Nucleus accumbens (tissue), 56 donors: Measurements from ENCODE around the gene ADAMTS15.

Source experiments
- DNase-seq, 56 donors: peaks; one replicate each; lab custom pipeline; 2025; lab: John Stamatoyannopoulos, UW

The ADAMTS15 gene

DNA sequence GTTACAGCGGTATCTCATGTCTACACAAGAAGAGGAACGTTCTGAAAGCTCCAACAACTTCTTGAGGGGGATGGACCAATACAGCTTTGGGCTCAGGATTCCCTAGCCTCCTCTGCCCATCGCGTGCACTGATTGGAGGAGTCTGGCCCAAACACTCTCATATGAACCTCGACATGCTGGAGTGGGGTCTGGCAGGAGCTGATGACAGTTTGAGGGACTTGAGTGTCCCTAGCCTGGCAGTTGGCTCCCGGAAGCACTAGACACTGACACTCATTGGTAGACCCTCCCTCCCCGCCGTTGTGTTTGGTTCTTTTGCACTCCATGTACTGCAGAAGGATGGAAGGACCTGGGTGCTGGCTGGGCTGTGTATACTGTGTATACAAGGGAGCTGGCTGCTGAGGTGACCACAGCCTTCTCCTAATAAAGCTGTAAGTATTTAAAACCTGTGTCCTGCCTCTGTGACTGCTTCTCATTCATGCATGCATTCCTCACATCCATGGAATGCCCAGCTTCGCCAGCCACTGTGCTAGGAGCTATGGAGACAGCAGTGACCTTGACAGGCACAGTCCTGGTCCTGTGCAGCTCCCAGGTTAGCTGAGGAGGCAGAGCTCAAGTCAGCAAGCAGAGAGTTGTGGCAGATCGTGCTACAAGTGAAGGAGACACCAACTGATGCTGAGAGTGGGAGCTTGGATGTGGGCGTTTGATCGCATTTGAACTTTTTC, 27.9 kb downstream of the ADAMTS15 start:
- DNase-seq = peak in 15 of 56 donors; percentile 7 to 61 (median 28)

DNA sequence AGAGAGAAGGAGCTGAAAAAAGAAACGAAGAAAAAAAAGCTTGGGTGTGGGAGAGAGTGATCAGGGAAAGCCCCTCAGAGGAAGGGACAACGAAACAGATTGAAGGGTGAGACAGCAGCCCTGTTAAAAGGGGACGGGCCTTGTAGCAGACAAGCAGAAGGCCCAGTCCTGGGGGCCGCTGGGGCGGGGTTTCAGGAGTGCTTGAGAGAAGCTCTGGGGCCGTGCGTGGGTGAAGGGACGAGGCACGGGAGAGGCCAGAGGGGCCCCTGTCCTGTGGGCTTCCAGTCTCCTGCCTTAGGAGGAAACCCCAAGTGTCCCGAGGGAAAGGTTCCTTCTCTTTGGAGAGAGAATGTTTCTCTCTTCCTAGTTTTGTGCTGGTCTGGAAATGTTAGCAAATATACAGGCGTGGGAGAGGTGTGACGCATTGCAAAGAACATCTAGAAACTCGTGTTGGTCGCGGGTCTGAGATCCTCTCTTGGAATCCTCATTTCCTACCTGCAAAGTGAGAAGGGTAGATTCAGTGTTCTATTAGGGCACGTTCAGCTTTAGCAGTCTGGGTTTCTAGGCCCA, 28.6 kb downstream of the ADAMTS15 start:
- no peak for DNase-seq

DNA sequence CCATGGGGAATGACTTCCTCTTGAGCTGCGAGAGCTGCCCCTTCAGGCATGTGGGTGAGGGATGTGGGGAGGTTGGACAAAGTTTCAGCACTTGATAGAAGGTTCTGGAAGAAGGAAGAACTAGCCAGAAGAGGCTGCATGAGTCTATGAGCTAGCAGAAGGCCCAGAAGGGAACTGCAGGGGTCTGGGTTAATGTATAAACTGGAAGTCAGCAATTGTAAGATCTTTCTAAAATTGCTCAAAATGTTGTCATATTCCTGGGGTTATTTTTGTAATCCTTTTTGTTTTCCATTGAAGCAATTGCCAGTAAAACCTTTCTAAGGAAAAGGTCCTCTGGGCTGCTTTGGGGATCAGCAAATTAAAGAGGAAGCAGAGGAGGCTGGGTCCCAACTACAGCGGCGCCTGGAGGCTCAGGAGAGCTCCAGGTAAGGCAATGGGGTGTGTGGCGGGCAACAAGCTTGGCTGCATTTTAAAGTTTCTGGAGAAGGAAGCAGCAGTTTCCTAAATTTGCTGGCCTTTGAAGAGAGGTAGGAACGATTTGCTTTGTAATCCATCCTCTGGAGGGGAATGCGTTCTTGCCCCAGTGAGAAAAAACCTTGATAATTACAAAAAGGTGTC, 29.2 kb downstream of the ADAMTS15 start:
- no peak for DNase-seq

DNA sequence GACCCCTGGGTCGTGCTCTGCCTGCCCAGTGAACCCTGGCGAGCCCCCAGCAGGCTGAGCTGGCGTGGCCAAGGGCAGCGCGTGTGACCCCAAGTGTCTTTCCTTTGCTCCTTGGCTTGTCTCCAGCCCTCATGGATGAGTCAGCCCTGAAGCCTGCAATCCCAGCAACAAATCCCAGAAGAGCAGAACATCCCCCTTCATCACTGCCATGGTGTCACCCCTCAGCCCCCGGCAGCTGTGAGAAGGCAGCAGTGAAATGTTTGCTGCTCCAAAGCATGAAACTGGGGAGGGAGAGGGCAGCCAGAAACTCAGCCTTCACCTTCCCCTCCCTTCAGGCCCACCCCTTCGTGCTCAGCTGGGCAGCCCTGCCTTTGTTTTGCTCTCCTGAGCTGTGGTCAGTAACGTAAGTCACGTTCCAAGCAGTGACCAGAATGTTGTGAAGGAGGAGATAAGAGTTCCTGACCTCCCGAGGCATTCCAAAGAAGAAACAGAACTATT, 29.8 kb downstream of the ADAMTS15 start:
- DNase-seq = peak in 2 of 56 donors; percentile 7 to 51

DNA sequence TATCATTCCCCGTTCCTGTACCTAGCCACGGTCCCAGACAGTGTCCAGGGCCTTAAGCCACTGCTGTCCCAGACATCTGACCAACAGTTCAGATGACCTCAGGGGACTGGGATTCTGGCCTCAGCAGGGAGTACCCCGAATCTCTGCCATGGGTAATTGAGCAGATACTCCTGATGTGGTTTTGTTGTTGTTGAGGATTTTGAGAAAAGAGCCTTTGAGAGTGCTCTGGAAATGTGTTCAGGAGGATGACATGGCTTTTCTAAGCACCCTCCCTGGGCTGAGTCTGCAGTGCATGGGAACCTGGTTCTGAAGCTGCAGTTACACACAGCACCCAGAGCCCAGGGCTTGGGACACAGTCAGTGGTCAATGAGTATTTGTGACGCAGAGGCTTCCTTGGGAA, 30.4 kb downstream of the ADAMTS15 start:
- DNase-seq = no peak

DNA sequence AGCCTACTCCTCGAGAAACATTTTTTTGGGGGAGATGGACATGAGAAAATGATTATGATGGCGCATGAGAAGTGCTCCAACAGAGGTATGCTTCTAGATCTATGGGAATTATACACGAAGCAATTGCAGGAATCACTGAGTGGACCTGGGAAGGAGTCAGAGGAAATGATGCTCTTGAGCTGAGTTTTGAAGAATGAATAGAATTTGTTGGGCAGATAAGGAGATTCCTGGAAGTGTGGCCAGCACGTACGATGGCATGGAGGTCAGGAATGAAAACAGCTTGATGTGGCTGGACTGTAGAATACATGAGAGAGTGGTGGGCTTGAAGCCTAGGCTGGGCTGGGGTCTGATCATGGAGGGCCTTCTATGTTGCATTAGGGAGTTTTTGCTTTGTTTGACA, 31.7 kb downstream of the ADAMTS15 start:
- DNase-seq = no peak

DNA sequence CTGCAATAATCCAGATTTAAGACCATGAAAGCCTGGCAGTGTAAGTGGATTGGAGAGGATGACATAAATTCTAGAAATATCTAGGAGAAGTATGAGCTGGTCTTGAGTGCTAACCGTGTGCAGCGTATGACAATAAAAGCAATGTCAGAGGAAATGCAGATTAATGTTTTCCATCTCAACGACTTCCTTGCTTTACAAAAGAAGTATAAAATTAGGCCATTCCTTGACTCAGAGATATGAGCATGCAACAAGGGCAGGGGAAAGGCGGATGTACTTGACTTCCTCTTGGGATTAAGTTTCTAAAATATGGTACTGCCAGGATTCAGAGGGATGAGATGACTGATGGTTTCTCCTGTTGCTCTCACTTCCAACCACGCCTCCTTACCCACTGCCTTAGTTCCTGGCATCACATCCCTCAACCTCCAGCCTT, 32.3 kb downstream of the ADAMTS15 start:
- DNase-seq = no peak

DNA sequence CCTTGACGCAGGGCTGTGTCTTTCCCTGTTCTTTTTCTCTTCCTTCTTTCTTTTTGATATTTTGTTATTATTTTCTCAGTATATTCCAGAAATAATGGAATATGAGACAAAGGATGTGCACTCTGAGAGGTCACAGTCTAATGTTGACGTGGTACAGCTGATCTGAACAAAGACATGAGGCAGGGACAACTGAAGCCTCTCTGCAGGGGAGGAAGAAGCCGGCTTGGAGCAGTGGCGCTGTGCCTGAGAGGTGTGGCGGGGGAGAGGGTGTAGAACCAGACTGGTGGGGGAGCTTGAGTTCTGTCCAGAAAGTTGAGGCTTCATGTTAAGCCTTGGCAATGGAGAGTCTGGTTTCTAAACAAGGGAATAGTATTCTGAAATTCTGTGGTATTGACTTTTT, 34.7 kb downstream of the ADAMTS15 start:
- no peak for DNase-seq

DNA sequence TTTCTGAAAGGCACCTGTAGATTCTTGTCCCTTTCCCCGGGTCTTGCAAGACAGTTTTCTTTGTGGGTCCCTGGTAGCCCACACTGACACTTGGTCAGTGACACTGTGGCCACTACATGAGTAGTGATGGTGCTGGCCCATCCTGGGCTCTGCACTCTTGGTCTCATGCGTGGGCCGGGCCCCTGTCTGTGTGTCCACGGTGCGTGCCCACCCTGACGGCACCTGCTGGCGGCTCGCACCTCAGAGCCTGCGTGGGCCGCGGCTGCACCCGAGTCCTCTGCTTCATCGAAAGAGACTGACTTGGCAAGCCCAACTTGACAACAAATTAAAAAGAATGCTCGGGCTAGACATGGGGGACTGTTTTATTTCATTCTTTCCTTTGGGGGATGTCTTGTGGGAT, 37.5 kb downstream of the ADAMTS15 start:
- DNase-seq = no peak

DNA sequence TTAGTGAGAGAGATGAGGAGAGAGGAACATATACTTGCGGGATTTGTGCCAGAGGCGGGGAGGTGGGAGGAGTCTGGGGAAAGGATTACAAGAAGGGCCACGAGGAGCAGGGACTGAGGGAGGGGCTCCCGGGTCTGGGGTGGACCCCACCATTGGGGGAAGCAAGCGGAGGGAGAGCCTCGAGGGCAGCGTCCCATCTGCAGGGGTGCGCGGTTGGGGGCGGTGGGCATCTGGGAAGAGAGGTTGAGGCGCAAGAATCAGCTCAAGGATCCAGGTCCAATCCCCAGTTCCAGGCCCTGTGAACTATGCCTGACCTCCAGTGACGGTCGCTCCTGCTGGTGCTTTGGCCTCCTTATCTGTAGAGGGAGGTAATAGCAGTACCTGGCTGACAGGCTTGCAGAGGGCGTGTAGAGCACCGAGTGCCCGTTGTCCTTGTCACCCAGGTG, 38.0 kb downstream of the ADAMTS15 start:
- no peak for DNase-seq

DNA sequence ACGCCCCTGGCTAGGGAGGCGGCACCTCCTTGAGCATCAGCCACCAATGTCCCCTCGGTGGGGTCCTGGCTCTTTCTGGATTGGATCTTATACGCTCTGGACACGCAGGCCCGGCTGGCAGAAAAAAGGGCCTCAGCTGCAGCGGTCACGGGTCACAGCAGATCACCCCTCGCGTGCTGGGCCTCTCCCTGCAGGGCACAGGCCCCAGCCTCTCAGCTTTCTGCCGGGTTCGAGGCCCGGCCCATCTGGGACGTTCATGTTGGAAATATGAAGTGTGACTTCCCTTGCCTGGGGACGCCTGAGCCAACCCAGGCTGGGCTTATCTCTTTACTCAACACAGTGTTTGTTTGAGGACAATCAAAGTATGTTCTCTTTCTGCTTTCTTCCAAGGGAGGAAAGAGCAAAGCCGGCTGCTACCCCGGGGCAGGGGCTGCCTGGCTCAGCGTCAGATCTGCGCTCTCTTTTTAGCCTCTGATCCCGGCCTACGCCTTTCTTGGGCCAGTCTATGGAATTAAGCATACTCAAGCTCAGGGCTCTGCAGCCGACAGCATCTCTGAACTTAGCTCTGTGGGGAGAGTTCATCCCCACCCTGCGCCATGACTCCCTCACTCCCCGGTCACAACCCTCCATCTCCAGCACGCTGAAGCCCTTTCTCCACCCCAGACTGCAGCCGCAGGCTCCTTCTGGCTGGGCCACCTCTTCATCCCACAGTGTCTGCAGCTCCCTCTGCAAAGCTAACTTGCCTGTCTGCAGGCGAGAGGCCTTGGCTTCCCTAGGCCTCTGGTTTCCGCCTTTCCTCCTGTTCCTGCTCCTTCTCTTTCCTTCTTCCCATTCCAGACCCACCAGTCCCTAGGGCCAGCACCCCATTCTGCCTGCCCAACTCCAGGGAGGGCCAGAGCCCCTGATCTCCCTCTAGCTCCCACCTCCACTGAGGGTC, 38.8 kb downstream of the ADAMTS15 start:
- DNase-seq = no peak

DNA sequence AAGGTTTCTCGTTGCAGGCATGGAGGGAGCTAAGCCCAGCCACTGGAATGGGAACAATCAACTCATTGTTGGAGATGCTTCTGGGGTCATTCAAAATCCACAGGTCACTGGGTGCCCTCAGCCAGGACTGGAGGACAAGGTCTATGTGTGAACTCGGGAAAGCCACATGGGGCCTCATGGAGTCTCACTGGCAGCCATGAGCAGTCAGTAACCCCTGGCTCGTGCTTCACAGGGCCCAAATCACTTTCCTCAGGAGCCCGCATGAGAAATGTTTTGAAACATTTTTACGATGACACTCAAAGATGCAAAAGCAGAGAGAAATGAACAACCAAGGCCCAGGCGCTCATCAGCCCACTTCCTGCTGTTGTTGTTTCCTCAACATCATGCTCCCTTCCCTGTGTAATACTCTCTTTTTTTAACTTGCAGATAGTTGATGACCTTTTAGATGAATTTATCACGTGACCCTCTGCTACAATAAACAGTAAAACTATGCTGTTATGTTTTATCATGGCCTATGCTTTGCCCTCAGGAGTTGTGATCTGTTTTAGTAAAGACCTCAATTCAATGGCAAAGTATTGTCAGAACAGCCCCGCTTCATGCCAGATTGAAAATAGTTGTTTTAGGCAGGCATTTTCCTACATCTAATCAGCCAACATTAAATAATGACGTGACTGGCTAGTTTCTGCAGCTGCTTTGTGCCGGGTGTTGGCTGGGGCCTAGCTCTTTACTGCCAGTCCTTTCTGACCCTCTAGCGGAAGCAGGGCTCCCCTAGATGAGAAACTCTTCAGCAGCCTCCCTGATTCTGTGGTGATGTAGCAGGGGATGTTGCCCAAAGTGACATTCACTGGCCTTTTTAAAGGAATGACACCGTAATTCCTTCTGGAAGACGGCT, 39.7 kb downstream of the ADAMTS15 start:
- no peak for DNase-seq

DNA sequence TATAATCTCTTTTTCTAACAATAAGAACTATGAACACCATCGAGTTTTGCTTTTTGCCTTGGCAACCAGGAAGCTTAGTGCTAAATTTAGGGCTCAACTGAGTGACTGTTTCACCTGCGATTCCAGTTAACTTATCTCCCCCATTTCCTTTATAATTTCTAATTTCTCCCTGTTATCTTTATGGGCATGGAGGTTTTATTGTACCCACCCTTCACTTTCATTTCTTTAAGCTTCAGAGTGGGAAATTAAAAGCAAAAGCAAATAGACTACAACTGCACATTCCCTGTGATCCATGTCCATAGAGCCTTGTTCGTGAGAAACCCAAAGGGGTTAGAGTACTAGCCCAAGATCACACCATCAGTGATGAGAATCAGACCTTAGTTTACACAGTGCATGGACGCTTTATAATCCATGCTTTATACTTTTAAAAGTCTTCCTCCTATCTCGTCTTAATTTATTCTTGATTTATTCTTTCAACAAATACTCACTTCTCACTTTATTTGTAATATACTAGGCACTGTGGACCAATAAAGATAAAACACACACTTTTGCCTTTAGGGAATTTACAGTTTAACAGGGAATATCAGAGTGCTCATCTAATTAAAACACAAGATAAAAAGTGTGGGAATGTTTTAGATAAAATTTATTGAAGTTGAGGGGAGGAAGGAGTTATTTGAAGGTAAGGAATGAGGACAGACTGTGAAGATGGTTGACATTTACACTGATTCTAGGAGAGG, 40.6 kb downstream of the ADAMTS15 start:
- no peak for DNase-seq

DNA sequence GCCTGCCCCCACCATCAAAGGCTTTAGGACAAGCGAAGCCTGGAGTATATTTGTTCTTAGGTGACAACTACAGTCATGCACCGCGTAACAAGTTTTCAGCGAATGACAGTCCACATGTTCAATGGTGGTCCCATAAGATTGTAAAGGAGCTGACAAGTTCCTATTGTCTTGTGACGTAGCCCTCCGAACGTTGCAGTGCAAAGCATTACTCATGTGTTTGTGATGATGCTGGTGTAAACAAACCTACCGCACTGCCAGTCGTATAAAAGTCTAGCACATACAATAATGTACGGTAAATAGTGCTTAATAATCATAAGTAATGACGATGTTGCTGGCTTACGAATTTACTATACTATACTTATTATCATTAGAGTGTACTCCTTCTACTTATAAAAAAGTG, 41.3 kb downstream of the ADAMTS15 start:
- no peak for DNase-seq

DNA sequence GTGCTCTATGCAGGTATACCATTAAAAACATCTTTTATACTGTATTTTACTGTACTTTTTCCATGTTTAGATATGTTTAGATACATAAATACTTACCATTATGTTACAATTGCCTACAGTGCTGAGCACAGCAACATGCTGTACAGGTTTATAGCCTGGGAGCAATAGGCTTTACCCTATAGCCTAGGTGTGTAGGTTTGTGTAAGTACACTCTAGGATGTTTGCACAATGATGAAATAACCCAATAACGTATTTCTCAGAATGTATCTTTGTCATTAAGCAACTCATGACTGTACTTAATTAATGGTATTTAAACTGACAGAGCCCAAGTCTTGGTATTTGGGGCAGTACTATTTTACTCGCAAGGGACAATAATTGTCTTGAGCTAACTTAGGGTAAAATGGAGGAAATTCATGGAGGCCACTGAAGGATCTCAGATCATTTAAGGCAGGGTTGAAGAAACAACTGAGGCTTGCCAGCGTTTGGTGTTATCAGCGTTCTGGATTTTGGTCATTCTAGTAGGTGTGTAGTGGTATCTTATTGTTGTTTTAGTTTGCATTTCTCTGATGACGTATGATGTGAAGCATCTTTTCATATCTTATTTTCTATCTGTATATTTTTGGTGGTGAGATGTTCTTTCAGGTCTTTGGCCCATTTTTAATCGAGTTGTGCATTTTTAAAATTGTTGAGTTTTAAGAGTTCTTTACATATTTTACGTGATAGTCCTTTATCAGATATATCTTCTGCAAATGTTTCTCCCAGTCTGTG, 42.4 kb downstream of the ADAMTS15 start:
- no peak for DNase-seq

DNA sequence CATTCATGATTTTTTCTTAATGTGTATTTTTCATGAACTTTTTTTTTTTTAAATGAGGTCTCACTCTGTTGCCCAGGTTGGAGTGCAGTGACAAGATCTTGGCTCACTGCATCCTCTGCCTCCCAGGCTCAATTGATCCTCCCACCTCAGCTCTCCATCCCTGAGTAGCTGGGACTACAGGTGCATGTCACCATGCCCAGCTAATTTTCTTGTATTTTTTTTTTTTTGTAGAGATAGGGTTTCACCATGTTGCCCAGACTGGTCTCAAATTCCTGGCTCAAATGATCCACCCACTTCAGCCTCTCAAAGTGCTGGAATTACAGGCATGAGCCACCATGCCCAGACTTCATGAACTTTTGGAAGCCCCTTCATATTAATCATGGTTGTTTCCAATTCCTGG, 49.7 kb downstream of the ADAMTS15 start:
- no peak for DNase-seq

DNA sequence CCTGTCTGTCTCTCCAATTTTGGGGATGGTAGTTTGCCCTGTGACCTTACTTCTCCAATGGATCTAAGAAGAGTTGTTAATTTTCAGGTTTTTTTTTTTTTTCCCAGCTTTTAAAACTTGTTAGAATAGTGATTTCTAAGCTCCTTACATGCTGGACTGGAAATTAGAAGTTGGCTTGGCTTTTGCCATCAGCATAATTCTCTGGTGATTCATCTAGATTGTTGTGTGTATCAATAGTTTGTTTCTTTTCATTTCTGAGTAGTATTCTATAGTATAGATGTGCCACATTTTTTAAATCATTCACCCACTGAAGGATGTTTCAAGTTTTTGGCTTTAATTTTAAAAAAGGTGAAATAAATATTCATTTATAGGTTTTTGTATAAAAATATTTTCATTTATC, 51.4 kb downstream of the ADAMTS15 start:
- DNase-seq = no peak

DNA sequence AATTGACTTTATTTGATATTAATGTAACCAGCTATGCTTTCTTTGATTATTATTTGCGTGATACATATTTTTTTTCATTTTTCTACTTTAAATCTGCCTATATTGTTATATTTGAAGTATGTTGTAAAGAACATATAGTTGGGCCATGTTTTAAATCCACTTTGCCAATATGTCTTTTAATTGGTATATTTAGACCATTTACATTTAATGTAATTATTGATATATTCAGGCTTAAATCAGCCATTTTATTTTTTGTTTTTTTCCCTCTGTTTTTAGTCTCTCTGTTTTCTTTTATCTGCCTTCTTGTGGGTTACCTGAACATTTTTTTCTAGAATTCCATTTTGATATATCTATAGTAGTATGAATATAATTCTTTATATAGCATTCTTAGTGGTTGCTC, 55.9 kb downstream of the ADAMTS15 start:
- DNase-seq = no peak
